Measurements from ENCODE around the gene MORN5.
A peak's percentile ranks its signal among the peaks of the same experiment; 100 is the strongest.

Gene MORN5

GRCh38 chr9:122173670-122174069, 14.0 kb downstream of the MORN5 start:
- in situ Hi-C loops (cut with HindIII; ENCODE audit: low sequenced_read_pairs), result no loop called here
- no peak for DNase-seq (ENCODE audit: low read depth, low spot score)

DNA sequence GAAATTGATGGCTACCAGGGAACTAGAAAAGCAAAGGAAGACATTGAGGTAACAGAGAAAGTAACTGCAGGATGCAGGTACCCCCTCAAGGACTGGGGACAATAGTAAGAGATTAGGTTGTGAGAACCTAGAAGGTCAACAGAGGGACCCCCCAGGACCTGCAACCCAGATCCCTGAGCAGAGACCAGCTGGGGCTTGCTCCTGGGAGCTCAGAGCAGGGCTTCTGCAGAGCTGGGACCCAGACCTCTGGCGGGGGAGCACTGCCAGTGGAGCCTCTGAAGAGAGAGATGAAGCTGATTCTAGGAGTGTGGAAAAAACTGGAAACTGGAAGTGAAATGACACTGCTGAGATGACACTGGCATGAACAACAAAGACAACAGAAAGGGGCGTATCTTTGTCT, 17.2 kb downstream of the MORN5 start:
- in situ Hi-C loops (cut with HindIII; ENCODE audit: low sequenced_read_pairs), result no loop called here
- no peak for DNase-seq (ENCODE audit: low read depth, low spot score)
- TF ChIP-seq, protein P1, sequence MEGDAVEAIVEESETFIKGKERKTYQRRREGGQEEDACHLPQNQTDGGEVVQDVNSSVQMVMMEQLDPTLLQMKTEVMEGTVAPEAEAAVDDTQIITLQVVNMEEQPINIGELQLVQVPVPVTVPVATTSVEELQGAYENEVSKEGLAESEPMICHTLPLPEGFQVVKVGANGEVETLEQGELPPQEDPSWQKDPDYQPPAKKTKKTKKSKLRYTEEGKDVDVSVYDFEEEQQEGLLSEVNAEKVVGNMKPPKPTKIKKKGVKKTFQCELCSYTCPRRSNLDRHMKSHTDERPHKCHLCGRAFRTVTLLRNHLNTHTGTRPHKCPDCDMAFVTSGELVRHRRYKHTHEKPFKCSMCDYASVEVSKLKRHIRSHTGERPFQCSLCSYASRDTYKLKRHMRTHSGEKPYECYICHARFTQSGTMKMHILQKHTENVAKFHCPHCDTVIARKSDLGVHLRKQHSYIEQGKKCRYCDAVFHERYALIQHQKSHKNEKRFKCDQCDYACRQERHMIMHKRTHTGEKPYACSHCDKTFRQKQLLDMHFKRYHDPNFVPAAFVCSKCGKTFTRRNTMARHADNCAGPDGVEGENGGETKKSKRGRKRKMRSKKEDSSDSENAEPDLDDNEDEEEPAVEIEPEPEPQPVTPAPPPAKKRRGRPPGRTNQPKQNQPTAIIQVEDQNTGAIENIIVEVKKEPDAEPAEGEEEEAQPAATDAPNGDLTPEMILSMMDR (IDR thresholded peaks at IDR 0.05; ENCODE audit: low read depth, low read length), result no peak
- H3K4me3 ChIP-seq (ENCODE audit: low read depth, low read length), result no peak overlapping the region

More at GRCh38 chr9:122173670-122174069, 14.0 kb downstream of the MORN5 start:
- H3K4me3 ChIP-seq (ENCODE audit: low read depth, low read length), result no peak overlapping the region
- TF ChIP-seq, protein P1 (IDR thresholded peaks at IDR 0.05; ENCODE audit: low read depth, low read length), result no peak

GRCh38 chr9:122179054-122179689, 19.5 kb downstream of the MORN5 start:
- no peak overlapping the region for H3K4me3 ChIP-seq (ENCODE audit: low read depth, low read length)
- no peak for DNase-seq (ENCODE audit: low read depth, low spot score)
- TF ChIP-seq, protein P1 (IDR thresholded peaks at IDR 0.05; ENCODE audit: low read depth, low read length), result no peak
- in situ Hi-C loops (cut with HindIII; ENCODE audit: low sequenced_read_pairs), result no loop called here

GRCh38 chr9:122179690-122180074, 20.0 kb downstream of the MORN5 start:
- in situ Hi-C loops (cut with HindIII; ENCODE audit: low sequenced_read_pairs), result no loop called here
- H3K4me3 ChIP-seq (ENCODE audit: low read depth, low read length), result no peak overlapping the region
- TF ChIP-seq, protein P1 (IDR thresholded peaks at IDR 0.05; ENCODE audit: low read depth, low read length), result no peak
- no peak for DNase-seq (ENCODE audit: low read depth, low spot score)

GRCh38 chr9:122180633-122181032, 20.9 kb downstream of the MORN5 start:
- in situ Hi-C loops (cut with HindIII; ENCODE audit: low sequenced_read_pairs), result no loop called here
- peak; percentile 63 for DNase-seq (ENCODE audit: low read depth, low spot score)
- no peak overlapping the region for H3K4me3 ChIP-seq (ENCODE audit: low read depth, low read length)
- TF ChIP-seq, protein P1 (IDR thresholded peaks at IDR 0.05; ENCODE audit: low read depth, low read length), result no peak

- H3K4me3 ChIP-seq (ENCODE audit: low read depth, low read length), result no peak overlapping the region
- no peak for DNase-seq (ENCODE audit: low read depth, low spot score)
- in situ Hi-C loops (cut with HindIII; ENCODE audit: low sequenced_read_pairs), result no loop called here
- TF ChIP-seq, protein P1 (IDR thresholded peaks at IDR 0.05; ENCODE audit: low read depth, low read length), result no peak
Measured at GRCh38 chr9:122183501-122183900, 23.8 kb downstream of the MORN5 start.
